Smooth muscle cell (in vitro differentiated cells): ENCODE measurements around the gene CYTH2. TPM values are rescaled to one million over a fixed set of nuclear protein-coding genes. Genes with fewer than 3 reads are reported as not detected.
A peak's percentile ranks its signal among the peaks of the same experiment; 100 is the strongest.

ENCODE experiments used
- DNase-seq: peaks from one replicate; lab custom pipeline; 2025; ENCODE audit not compliant: unreplicated experiment; lab: John Stamatoyannopoulos, UW
- H2AFZ ChIP-seq: fragments of 200-600 bp; sonication (generic); 2 replicates; pipeline ENCODE4 v1.6.0; 2016; ENCODE audit warnings: antibody characterized with exemption, low read depth, mild to moderate bottlenecking
- H3F3A ChIP-seq: fragments of 200-600 bp; sonication (generic); 2 replicates; pipeline ENCODE4 v1.6.0; 2017; ENCODE audit warnings: antibody characterized with exemption, low read depth
- H3K27ac ChIP-seq: fragments of 200-600 bp; sonication (generic); 2 replicates; pipeline ENCODE4 v1.5.1; 2016; ENCODE audit warnings: low read depth, mild to moderate bottlenecking
- H3K27me3 ChIP-seq: fragments of 200-600 bp; sonication (generic); 2 replicates; pipeline ENCODE4 v1.6.1; 2016; ENCODE audit warnings: low read depth, mild to moderate bottlenecking
- H3K36me3 ChIP-seq: fragments of 200-600 bp; sonication (generic); 2 replicates; pipeline ENCODE4 v1.5.1; 2016; ENCODE audit warnings: low read depth
- H3K4me1 ChIP-seq: fragments of 200-600 bp; sonication (generic); 2 replicates; pipeline ENCODE4 v1.5.1; 2016; ENCODE audit warnings: low read depth
- H3K4me2 ChIP-seq: fragments of 200-600 bp; sonication (generic); 2 replicates; pipeline ENCODE4 v1.6.0; 2016; ENCODE audit warnings: mild to moderate bottlenecking
- H3K4me3 ChIP-seq: fragments of 200-600 bp; sonication (generic); 2 replicates; pipeline ENCODE4 v1.5.1; 2016; ENCODE audit warnings: mild to moderate bottlenecking
- H3K79me2 ChIP-seq: fragments of 200-600 bp; sonication (generic); 2 replicates; pipeline ENCODE4 v1.6.0; 2016; ENCODE audit warnings: low read depth, mild to moderate bottlenecking
- H3K9ac ChIP-seq: fragments of 200-600 bp; sonication (generic); 2 replicates; pipeline ENCODE4 v1.6.0; 2016; ENCODE audit warnings: low read depth
- H3K9me3 ChIP-seq: fragments of 200-600 bp; sonication (generic); replicated peaks from 2 replicates; pipeline ENCODE4 v1.5.1; 2016; ENCODE audit warnings: low read depth
- H4K20me1 ChIP-seq: fragments of 200-600 bp; sonication (generic); 2 replicates; pipeline ENCODE4 v1.6.0; 2016; ENCODE audit warnings: low read depth
- WGBS: methylation state at CpG from one replicate; pipeline ENCODE4 v1.1.7; 2016; ENCODE audit warnings: low lambda C conversion rate; 5-methylcytosine and 5-hydroxymethylcytosine counted together
- polyA plus RNA-seq: library from polyadenylated mRNA; unstranded; fragments of >200 nt; fragmentation: Nextera tagmentation; extraction: Ambion mirVana; gene quantifications from 2 replicates; pipeline ENCODE4 v1.2.1, GENCODE V29; 2016
- total RNA-seq: library from RNA; depleted of rRNA; stranded (reverse); fragments of >200 nt; gene quantifications from 2 replicates; pipeline ENCODE4 v1.2.3, GENCODE V29; 2014
- TF ChIP-seq, protein P1 (sequence below): fragments of 200-600 bp; sonication (generic); IDR thresholded peaks from 2 replicates; pipeline ENCODE4 v1.5.1; 2017; ENCODE audit warnings: borderline replicate concordance, mild to moderate bottlenecking, antibody characterized with exemption; ENCODE audit not compliant: insufficient read depth, poor library complexity, severe bottlenecking

CYTH2 gene
- total and polyA plus RNA-seq, 2 experiments from 2014 or later = 49.7 to 62.1 TPM

DNA sequence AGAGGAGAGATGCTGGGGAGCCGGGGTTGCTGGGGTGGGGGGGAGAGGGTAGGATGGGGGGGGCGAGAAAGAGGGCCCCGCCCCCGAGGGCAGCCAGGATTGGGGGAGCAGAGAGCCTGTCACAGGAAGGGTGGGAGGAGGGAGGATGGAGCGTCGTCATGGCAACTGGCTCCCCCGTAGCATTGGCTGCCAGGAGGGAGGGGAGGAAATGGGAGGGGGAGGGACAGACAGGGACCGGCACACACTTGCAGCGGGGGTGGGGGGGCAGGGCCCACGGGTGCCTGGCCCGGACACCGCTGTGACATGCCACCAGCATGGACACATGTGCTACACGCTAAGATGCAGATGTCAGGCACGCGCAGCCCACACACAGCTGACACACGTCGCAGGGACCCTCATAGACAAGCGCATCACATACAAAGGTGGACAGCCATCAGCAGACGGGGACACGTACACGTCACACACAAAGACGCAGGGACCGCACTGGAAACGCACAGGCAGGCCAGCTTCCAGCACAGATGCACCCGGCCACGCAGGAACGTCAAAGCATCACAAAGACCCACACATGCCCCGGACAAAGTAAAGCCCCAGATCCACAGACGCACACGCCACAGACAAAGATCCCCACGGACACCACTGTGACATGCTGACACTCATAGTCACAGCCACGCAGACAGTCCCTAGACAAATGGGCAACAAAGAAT is 42.8 kb downstream of the CYTH2 start, which contains the start of gene LMTK3:
Gene LMTK3, minus strand, starts transcription at position 36 of the 704 bp plus-strand sequence. CDS start 259 bp downstream, outside the sequence.
- Histone ChIP-seq H4K20me1 (no peaks in the 10 kb centered on the region), H3K36me3 (no peaks in the 10 kb centered on the region), H3K4me1 (peaks cover 8% of the 10 kb centered on the region), H3F3A (peaks cover 4% of the 10 kb centered on the region), H3K9ac (no peak within 1 kb of the TSS), H3K79me2 (no peaks in the 10 kb centered on the region), H3K27me3 (no peaks in the 10 kb centered on the region), H3K27ac (no peak within 1 kb of the TSS), H2AFZ (peak within 1 kb of the TSS; percentile 96), H3K4me3 (peak within 1 kb of the TSS; percentile 55), H3K4me2 (peak within 1 kb of the TSS; percentile 93), H3K9me3 (no peaks in the 10 kb centered on the region)
- TF ChIP-seq, protein P1, sequence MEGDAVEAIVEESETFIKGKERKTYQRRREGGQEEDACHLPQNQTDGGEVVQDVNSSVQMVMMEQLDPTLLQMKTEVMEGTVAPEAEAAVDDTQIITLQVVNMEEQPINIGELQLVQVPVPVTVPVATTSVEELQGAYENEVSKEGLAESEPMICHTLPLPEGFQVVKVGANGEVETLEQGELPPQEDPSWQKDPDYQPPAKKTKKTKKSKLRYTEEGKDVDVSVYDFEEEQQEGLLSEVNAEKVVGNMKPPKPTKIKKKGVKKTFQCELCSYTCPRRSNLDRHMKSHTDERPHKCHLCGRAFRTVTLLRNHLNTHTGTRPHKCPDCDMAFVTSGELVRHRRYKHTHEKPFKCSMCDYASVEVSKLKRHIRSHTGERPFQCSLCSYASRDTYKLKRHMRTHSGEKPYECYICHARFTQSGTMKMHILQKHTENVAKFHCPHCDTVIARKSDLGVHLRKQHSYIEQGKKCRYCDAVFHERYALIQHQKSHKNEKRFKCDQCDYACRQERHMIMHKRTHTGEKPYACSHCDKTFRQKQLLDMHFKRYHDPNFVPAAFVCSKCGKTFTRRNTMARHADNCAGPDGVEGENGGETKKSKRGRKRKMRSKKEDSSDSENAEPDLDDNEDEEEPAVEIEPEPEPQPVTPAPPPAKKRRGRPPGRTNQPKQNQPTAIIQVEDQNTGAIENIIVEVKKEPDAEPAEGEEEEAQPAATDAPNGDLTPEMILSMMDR = no peak
- no peak for DNase-seq
- 46% methylated on average over 20 of the region's 32 CpGs for WGBS

DNA sequence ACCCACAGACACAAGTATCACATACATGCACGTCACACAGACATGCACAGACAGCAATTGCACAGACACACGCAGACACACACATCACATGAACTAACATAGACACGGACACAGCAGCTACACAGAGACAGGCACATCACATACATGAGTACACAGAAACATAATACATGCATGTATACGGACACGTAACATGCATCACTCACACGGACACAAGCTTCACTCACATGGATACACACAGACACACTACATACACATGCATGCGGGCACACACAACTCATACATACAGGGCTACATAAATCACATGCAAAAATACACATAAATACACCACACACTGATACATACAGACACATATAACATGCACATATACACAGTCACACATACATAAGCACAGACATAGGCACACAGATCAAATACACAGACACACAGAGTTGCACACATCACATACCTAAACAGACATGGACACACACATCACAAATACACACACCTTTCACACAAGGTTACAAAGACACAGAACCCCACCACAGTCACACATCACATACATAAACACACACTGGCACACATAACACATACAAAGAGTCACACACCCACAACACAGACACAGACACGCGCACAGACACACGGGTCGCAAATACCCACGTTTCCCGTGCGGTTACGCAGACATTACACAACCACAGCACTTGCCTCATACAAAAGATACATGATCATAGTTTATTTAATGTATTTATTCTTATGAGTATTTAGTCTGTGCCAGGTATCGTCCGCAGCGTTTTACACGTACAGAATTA is 43.5 kb downstream of the CYTH2 start:
- Histone ChIP-seq H2AFZ (no peak overlapping the region), H3K4me2 (peak overlapping the region; percentile 91), H4K20me1 (no peaks in the 10 kb centered on the region), H3K79me2 (no peaks in the 10 kb centered on the region), H3K27me3 (no peaks in the 10 kb centered on the region), H3F3A (peaks cover 4% of the 10 kb centered on the region), H3K4me1 (peaks cover 8% of the 10 kb centered on the region), H3K27ac (no peak overlapping the region), H3K9me3 (no peaks in the 10 kb centered on the region), H3K9ac (no peak overlapping the region), H3K4me3 (no peak overlapping the region), H3K36me3 (no peaks in the 10 kb centered on the region)
- no peak for DNase-seq
- WGBS = 70% methylated on average over 19 of the region's 19 CpGs
- TF ChIP-seq, protein P1 = no peak

DNA sequence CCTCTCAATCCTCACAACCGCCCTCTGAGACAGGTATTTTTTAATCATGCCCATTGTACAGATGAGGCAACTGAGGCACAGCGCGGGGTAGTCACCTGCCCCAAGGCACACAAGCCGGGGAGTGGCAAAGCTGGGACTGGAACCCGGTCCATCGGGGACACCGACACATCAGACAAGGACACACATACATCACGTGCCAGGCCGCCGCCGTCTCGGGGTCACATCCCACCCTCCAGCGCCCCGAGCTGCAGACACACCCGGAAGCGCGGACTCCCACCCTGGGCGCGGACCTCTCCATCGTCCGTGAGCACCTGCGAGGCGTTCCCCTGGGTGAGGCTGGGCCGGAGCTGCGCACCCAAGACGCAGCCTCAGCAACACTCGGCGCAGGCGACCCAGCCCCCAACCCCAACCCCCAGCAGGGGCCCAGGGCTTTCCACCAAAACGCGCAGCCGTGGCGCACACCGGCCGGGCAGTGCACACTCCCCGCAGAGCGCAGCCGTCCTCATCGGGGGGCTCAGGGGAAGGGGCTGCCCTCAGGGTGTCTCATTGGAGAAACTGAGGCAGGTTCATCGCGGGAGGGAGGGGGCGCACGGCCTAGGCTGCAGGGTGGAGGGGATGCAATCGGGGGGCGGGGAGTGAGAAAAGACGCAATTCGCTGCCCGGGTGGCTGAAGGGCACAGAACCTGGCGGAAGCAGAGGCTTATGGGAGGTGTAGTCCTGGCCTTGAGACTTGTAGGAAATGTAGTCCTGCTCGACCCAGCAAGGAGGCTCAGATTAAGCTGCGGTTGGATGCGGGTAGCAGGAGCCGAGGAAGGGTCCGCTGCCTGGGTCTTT is 44.3 kb downstream of the CYTH2 start:
- H3K9ac ChIP-seq = no peak overlapping the region
- 9% methylated on average over 41 of the region's 54 CpGs for WGBS

More for the DNA sequence above, 44.3 kb downstream of the CYTH2 start:
- no peaks in the 10 kb centered on the region for H3K27me3 ChIP-seq
- H3K4me2 ChIP-seq = peak overlapping the region; percentile 91
- H3K4me1 ChIP-seq = peaks cover 8% of the 10 kb centered on the region
- no peaks in the 10 kb centered on the region for H3K79me2 ChIP-seq
- no peak for DNase-seq
- no peaks in the 10 kb centered on the region for H4K20me1 ChIP-seq
- no peaks in the 10 kb centered on the region for H3K9me3 ChIP-seq
- peak overlapping the region; percentile 78 for H2AFZ ChIP-seq
- peak overlapping the region; percentile 73 for H3K4me3 ChIP-seq
- no peaks in the 10 kb centered on the region for H3K36me3 ChIP-seq
- H3F3A ChIP-seq = peaks cover 4% of the 10 kb centered on the region
- H3K27ac ChIP-seq = no peak overlapping the region
- TF ChIP-seq, protein P1 = no peak
